Mammary epithelial cell (primary cell): Measurements from ENCODE around the gene CREB5.

Experiments used
- EZH2 ChIP-seq: IDR thresholded peaks from 2 replicates; pipeline ENCODE4 v1.6.1; 2012; ENCODE audit warnings: low read length, inconsistent platforms, borderline replicate concordance
- TF ChIP-seq, protein P1 (sequence below), 2 donors: IDR thresholded peaks in 1 of 2; conservative IDR thresholded peaks in 1 of 2; 2 replicates each; pipeline ENCODE4 v1.5.1; 2011 to 2012; ENCODE audit warnings: inconsistent platforms in 2 of 2, low read length in 2 of 2, mild to moderate bottlenecking in 2 of 2, control low read depth in 1 of 2, low read depth in 1 of 2; ENCODE audit not compliant: insufficient read depth in 1 of 2; ENCODE audit errors: extremely low read depth in 1 of 2

DNA sequence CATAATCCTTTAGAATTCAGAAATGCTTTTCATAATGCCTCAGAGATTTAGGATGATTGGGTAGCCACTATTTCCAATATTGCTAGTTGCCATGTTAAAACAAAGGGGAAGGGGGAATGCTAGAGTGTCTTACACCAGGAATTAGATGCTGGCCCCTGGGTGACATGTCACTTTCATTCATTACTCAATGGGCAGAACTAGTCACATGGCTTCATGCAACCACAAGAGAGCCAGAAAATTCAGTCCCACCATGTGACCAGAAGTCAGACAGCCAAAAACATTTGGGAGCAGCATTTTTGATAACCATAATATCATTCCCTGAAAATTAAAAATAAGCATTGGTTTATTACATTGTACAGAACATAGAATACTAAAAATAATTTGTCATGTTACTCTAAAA, 81.2 kb downstream of the CREB5 start:
- TF ChIP-seq, protein P1, sequence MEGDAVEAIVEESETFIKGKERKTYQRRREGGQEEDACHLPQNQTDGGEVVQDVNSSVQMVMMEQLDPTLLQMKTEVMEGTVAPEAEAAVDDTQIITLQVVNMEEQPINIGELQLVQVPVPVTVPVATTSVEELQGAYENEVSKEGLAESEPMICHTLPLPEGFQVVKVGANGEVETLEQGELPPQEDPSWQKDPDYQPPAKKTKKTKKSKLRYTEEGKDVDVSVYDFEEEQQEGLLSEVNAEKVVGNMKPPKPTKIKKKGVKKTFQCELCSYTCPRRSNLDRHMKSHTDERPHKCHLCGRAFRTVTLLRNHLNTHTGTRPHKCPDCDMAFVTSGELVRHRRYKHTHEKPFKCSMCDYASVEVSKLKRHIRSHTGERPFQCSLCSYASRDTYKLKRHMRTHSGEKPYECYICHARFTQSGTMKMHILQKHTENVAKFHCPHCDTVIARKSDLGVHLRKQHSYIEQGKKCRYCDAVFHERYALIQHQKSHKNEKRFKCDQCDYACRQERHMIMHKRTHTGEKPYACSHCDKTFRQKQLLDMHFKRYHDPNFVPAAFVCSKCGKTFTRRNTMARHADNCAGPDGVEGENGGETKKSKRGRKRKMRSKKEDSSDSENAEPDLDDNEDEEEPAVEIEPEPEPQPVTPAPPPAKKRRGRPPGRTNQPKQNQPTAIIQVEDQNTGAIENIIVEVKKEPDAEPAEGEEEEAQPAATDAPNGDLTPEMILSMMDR (conservative IDR thresholded peaks at IDR 0.05 in 1 of 2, IDR thresholded peaks at IDR 0.05 in 1 of 2; ENCODE audit: extremely low read depth in 1 of 2, insufficient read depth in 1 of 2, low read depth in 1 of 2, low read length in 2 of 2), result no peak
- TF ChIP-seq EZH2, result no peak
